GM23248 (cell line): Measurements from ENCODE around the gene PXDN.
"Not testable (repeated sequence)": the region's sequence is repeated elsewhere in the genome, so short reads cannot be mapped to it uniquely, and the experiment has no call there.

Experiments used
- EZH2 ChIP-seq: fragments of 200-600 bp; sonication (generic); IDR thresholded peaks from 2 replicates; pipeline ENCODE4 v1.6.1; 2018; ENCODE audit warnings: antibody characterized with exemption, mild to moderate bottlenecking; ENCODE audit not compliant: insufficient read depth, poor library complexity, severe bottlenecking
- EZH2phosphoT487 ChIP-seq: fragments of 200-600 bp; sonication (generic); IDR thresholded peaks from 2 replicates; pipeline ENCODE4 v1.6.1; 2018; ENCODE audit warnings: antibody characterized with exemption, moderate library complexity, mild to moderate bottlenecking, low read depth; ENCODE audit not compliant: insufficient read depth

GRCh38 chr2:1621976-1622375, 122.3 kb downstream of the PXDN start:
- TF ChIP-seq EZH2, EZH2phosphoT487: not testable (repeated sequence)
